GM19240 (cell line): ENCODE data around the gene MRPL24.

Experiments used
- DNase-seq: peaks from one replicate; pipeline ENCODE4 v3.0.0; 2011; ENCODE audit warnings: low spot score; ENCODE audit not compliant: insufficient read length

Gene MRPL24

DNA sequence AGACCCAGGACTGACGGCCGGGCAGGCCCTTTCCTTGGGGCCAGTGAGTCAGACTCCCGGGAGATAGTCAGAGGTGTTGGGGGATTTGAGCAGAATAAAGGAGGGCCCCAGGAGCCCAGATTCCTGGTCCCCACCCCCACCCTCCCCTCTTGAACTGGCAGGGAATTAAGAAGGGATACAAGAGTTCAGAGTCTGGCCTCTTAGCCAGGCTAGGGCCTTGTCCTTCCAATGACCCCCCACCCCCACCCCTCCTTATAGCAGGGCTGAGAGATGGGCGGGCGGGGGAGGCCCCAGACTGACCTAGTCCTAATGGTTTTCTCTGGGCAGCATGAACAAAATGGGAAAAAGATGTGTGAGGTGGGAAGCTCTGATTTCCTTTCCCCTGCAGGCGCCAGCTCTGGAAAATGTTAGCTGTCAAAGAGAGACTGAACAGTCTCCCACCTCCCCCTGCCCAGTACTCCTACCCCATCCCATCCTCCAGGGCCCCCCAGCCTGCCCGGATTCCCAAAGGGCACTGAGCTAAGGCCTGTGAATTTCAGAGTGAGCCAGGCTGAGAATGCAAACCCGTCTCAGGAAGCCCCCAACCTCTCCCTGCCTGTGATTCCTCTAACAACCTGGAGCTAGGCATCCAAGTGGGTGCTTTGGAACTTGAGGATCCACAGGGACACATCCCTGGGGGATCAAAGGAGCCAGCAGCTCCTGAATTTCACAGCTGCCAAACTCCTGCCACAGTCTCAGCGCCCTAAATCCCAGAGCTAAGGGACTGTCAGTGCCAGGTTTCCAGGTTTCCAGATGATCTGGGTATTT lies 29.7 kb downstream of the MRPL24 start:
- no peak for DNase-seq

- no peak for DNase-seq
Observed at GRCh38 chr1:156709757-156710489, 31.0 kb downstream of the MRPL24 start.

DNA sequence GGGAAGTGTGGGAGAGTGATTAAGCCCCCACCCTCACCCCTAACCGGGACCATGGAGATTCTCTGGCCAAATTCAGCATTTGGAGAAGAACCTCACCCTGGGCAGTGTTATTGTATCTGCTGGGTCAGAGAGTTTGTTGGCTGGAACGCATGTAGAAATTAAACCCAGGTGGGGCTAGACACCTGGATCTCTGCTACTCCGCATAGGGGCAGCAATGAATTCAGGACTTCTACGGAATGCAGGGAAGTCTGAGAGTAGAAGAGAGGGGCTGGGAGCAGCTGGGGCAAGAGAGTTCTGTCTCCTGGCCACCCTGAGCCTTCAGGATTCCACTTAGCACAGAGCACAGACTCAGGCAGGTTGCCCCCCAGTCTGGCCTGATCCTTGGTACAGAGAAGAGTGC lies 31.9 kb downstream of the MRPL24 start:
- no peak for DNase-seq

DNA sequence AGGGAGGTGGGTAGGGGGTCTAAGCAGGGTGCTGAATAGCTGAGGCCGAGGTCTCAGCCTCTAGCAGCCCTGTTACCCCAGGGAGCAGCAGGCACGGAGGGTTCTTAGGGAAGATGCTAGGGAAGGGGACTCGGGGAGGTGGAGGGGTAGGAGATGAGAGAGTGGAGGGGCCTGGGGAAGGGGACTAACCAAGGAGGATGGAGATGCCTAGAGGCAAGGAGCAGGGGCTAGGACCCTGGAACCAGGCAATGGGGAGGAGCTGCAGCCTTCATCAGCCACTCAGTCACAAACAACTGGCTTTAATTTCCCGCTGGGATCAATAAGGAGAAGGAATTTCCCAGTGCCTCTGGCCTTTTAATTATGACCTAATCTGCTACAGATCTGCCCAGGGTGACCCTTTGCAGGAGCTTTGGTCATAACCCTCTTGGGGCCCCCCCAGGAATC lies 32.6 kb downstream of the MRPL24 start:
- DNase-seq, result no peak

- DNase-seq, result no peak
Observed at GRCh38 chr1:156707417-156708217, 33.3 kb downstream of the MRPL24 start.

- DNase-seq, result no peak
Observed at GRCh38 chr1:156706657-156707416, 34.1 kb downstream of the MRPL24 start.

- no peak for DNase-seq
Observed at GRCh38 chr1:156705918-156706656, 34.8 kb downstream of the MRPL24 start.

- DNase-seq, result no peak
Observed at GRCh38 chr1:156705321-156705917, 35.5 kb downstream of the MRPL24 start, which contains the start of gene CRABP2. CRABP2 (minus strand) TSS chr1:156705583; CDS start chr1:156705446, 137 bp downstream.

- DNase-seq, result no peak
Observed at GRCh38 chr1:156704930-156705320, 36.0 kb downstream of the MRPL24 start.

DNA sequence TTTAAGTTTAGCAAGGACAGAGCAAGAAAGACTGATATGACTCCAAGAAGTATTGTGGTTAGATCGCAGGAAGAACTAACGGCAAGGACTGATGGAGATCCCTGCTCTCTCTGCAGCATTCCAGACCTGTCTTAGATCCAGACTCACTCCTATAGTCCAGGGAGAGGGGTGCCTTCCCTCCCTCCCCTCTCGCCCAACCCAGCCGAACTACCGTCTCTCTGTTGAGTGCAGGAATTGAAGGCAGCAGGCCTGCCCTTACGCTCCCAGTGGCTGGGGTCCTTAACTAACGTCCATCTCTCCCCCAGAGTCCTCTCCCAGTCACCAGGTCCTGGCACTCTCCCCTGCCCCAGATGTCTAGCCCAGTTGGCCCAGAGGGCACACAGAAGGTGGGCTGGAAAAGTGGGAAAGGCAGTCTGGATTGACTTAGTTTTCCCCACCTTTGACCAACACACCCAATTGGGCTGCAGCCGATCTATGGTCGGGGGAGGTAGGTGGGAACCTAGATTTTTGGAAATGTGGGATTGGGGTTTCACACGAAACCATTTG lies 36.6 kb downstream of the MRPL24 start:
- DNase-seq, result no peak

- no peak for DNase-seq
Observed at GRCh38 chr1:156703741-156704140, 37.1 kb downstream of the MRPL24 start.

- DNase-seq, result no peak
Observed at GRCh38 chr1:156703336-156703735, 37.6 kb downstream of the MRPL24 start.

- DNase-seq, result no peak
Observed at GRCh38 chr1:156700736-156701531, 40.0 kb downstream of the MRPL24 start.

GRCh38 chr1:156698995-156699394 lies 41.9 kb downstream of the MRPL24 start:
- DNase-seq, result no peak

DNA sequence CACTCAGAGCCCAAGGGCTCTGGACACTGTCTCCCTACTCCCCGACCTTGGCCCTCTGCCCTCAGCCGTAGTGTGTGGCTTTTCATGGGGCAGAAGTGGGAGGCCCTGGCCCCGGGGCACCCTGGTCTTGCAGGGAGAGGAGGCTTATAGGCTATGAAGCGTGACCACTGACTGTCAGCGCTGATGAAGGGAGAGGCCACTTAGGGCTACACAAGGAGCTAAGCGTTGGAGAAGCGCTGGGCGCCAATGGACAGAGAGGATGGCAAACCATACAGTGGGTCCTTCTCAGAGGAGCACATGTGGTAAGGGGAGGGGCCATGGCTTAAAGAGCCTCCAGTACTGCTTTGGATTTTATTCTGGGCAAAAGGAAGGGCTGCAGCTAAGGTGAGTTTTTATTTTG lies 43.4 kb downstream of the MRPL24 start:
- no peak for DNase-seq

GRCh38 chr1:156696755-156697154 lies 44.1 kb downstream of the MRPL24 start:
- DNase-seq, result no peak

GRCh38 chr1:156694690-156694962 lies 46.3 kb downstream of the MRPL24 start:
- no peak for DNase-seq

DNA sequence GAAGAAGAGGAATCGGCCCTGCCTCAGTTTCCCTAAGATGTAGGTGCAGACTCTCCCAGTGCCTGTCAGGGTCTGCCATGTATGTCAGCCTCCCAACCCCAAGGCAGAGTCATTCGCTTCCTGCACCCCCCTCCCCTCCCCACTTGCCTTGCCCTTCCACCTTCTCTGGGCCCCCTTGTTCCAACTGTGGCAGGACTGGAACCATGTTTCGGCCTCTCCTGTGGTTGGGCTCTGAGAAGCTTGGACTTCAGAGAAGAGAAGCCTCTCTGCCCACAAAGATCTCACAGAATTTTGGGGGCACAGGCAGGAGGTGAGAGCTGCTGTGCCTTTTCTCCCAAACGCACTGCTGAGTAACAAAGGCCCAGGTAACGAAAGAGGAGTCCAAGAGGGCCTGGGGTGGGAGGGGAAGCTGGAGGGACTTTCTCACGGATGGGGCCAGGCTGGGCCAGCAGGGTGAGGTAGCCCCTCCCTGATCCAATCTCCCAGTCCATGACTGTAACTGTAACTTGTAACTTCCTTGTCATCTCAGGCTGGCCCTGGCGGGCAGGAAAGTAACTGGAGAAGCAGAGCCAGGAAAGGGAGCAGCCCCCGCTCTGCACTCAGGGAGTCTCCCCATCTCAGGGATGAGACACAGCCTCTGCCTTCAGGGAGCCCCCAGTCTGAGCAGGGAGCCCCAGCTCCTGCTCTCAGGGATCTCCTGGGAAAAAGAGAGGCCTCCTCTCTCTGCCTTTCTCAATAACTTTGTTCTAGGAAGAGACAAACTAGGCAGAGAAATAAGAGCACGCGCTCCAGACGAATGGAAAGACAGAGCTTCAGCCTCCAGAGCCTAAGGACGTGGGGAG lies 46.8 kb downstream of the MRPL24 start:
- DNase-seq, result no peak
